H9 (cell line): ENCODE data around the gene SOX30. TPM values are rescaled to one million over a fixed set of nuclear protein-coding genes. Genes with fewer than 3 reads are reported as not detected.

Experiments used
- DNase-seq: peaks from one replicate; pipeline ENCODE4 v3.0.0-alpha.2; 2017
- H2AFZ ChIP-seq: one replicate; pipeline ENCODE4 v1.6.1; 2013; ENCODE audit warnings: mild to moderate bottlenecking, low read length, control low read depth, moderate library complexity
- H2AK5ac ChIP-seq: 2 replicates; pipeline ENCODE4 v1.6.1; 2013; ENCODE audit warnings: low read length, control low read depth, mixed read lengths; ENCODE audit not compliant: insufficient read length
- H2BK120ac ChIP-seq: one replicate; pipeline ENCODE4 v1.6.1; 2013; ENCODE audit warnings: low read depth, mild to moderate bottlenecking, low read length, control low read depth, inconsistent platforms; ENCODE audit not compliant: poor library complexity, severe bottlenecking
- H2BK12ac ChIP-seq: 2 replicates; pipeline ENCODE4 v1.6.1; 2013; ENCODE audit warnings: low read length, control low read depth, mixed read lengths, low read depth; ENCODE audit not compliant: insufficient read length
- H2BK15ac ChIP-seq: 2 replicates; pipeline ENCODE4 v1.6.1; 2013; ENCODE audit warnings: low read depth, low read length, control low read depth
- H2BK20ac ChIP-seq: one replicate; pipeline ENCODE4 v1.6.1; 2013; ENCODE audit warnings: low read depth, mild to moderate bottlenecking, low read length, control low read depth, inconsistent platforms; ENCODE audit not compliant: poor library complexity, severe bottlenecking
- H2BK5ac ChIP-seq: 2 replicates; pipeline ENCODE4 v1.6.1; 2013; ENCODE audit warnings: low read length, control low read depth, mixed read lengths; ENCODE audit not compliant: insufficient read length
- H3K14ac ChIP-seq: 2 replicates; pipeline ENCODE4 v1.6.1; 2013; ENCODE audit warnings: low read length, control low read depth; ENCODE audit not compliant: insufficient read depth
- H3K18ac ChIP-seq: 2 replicates; pipeline ENCODE4 v1.6.1; 2013; ENCODE audit warnings: low read depth, mild to moderate bottlenecking, mixed read lengths, low read length, control low read depth; ENCODE audit not compliant: insufficient read length
- H3K23ac ChIP-seq: 2 replicates; pipeline ENCODE4 v1.6.1; 2013; ENCODE audit warnings: low read length, control low read depth, mixed read lengths, low read depth; ENCODE audit not compliant: insufficient read length
- H3K23me2 ChIP-seq: 2 replicates; pipeline ENCODE4 v1.6.1; 2013; ENCODE audit warnings: low read depth, mild to moderate bottlenecking, mixed read lengths, low read length, control low read depth; ENCODE audit not compliant: insufficient read length, poor library complexity, severe bottlenecking
- H3K27ac ChIP-seq: 2 replicates; pipeline ENCODE4 v1.5.1; 2013; ENCODE audit warnings: low read length, control low read depth, mixed read lengths, low read depth; ENCODE audit not compliant: insufficient read length
- H3K27me3 ChIP-seq: 2 replicates; pipeline ENCODE4 v1.6.1; 2013; ENCODE audit warnings: low read length, control low read depth, inconsistent platforms; ENCODE audit not compliant: insufficient read depth
- H3K4ac ChIP-seq: 2 replicates; pipeline ENCODE4 v1.6.1; 2013; ENCODE audit warnings: low read depth, mild to moderate bottlenecking, control low read depth, inconsistent platforms, low read length, moderate library complexity
- H3K4me1 ChIP-seq: 2 replicates; pipeline ENCODE4 v1.6.1; 2013; ENCODE audit warnings: low read length, control low read depth, inconsistent platforms; ENCODE audit not compliant: insufficient read depth
- H3K4me2 ChIP-seq: 2 replicates; pipeline ENCODE4 v1.6.1; 2013; ENCODE audit warnings: low read length, control low read depth, mixed read lengths; ENCODE audit not compliant: insufficient read length, insufficient read depth
- H3K56ac ChIP-seq: 2 replicates; pipeline ENCODE4 v1.6.1; 2013; ENCODE audit warnings: low read depth, mild to moderate bottlenecking, mixed read lengths, low read length, control low read depth; ENCODE audit not compliant: insufficient read length
- H3K79me1 ChIP-seq: 2 replicates; pipeline ENCODE4 v1.6.1; 2013; ENCODE audit warnings: low read depth, mild to moderate bottlenecking, moderate library complexity, low read length, control low read depth, inconsistent platforms; ENCODE audit not compliant: insufficient read depth, poor library complexity, severe bottlenecking
- H3K79me2 ChIP-seq: 2 replicates; pipeline ENCODE4 v1.6.1; 2013; ENCODE audit warnings: low read length, control low read depth, inconsistent platforms; ENCODE audit not compliant: insufficient read depth
- H3K9ac ChIP-seq: 2 replicates; pipeline ENCODE4 v1.6.1; 2013; ENCODE audit warnings: low read length, control low read depth, mixed read lengths; ENCODE audit not compliant: insufficient read length; ENCODE audit errors: extremely low read depth
- H3K9me3 ChIP-seq: one replicate; pipeline ENCODE4 v1.6.1; 2013; ENCODE audit warnings: low read depth, low read length, inconsistent platforms; ENCODE audit not compliant: control insufficient read depth
- H3T11ph ChIP-seq: one replicate; pipeline ENCODE4 v1.6.1; 2013; ENCODE audit warnings: mild to moderate bottlenecking, low read length, control low read depth, inconsistent platforms
- H4K20me1 ChIP-seq: one replicate; pipeline ENCODE4 v1.6.1; 2013; ENCODE audit not compliant: control insufficient read depth, insufficient read length, insufficient read depth
- H4K5ac ChIP-seq: 2 replicates; pipeline ENCODE4 v1.6.1; 2013; ENCODE audit warnings: low read depth, mild to moderate bottlenecking, mixed read lengths, low read length, control low read depth; ENCODE audit not compliant: insufficient read length
- H4K8ac ChIP-seq: replicated peaks from 2 replicates; pipeline ENCODE4 v1.6.1; 2013; ENCODE audit warnings: low read length, control low read depth, mixed read lengths, low read depth; ENCODE audit not compliant: insufficient read length
- H4K91ac ChIP-seq: 2 replicates; pipeline ENCODE4 v1.6.1; 2013; ENCODE audit warnings: low read depth, mild to moderate bottlenecking, moderate library complexity, mixed read lengths, low read length, control low read depth; ENCODE audit not compliant: insufficient read length
- H3K27ac Mint-ChIP-seq, 3 experiments: 2 replicates in 2 of 3; 3 replicates in 1 of 3; pipeline ENCODE4 v1.8.0; 2020 to 2021; ENCODE audit warnings: mixed read lengths in 3 of 3, mild to moderate bottlenecking in 1 of 3, moderate library complexity in 1 of 3
- H3K27me3 Mint-ChIP-seq: 2 replicates; pipeline ENCODE4 v1.8.0; 2021; ENCODE audit warnings: low read depth, mild to moderate bottlenecking, moderate library complexity, mixed read lengths
- H3K36me3 Mint-ChIP-seq, 3 experiments: 2 replicates in 2 of 3; 3 replicates in 1 of 3; pipeline ENCODE4 v1.8.0; 2020 to 2021; ENCODE audit warnings: low read depth in 3 of 3, mixed read lengths in 3 of 3; ENCODE audit not compliant: insufficient read depth in 1 of 3
- H3K4me1 Mint-ChIP-seq, 2 experiments: 2 replicates each; pipeline ENCODE4 v1.8.0; 2020; ENCODE audit warnings: mixed read lengths in 2 of 2
- H3K4me3 Mint-ChIP-seq, 2 experiments: 2 replicates in 1 of 2; 3 replicates in 1 of 2; pipeline ENCODE4 v1.8.0; 2020 to 2021; ENCODE audit warnings: mild to moderate bottlenecking in 2 of 2, mixed read lengths in 2 of 2, moderate library complexity in 1 of 2
- H3K9me3 Mint-ChIP-seq, 2 experiments: 2 replicates in 1 of 2; 3 replicates in 1 of 2; pipeline ENCODE4 v1.8.0; 2020; ENCODE audit warnings: mild to moderate bottlenecking in 2 of 2, mixed read lengths in 2 of 2, moderate library complexity in 1 of 2
- CTCF ChIP-seq: fragments of 200-600 bp; sonication (generic); conservative IDR thresholded peaks from 3 replicates; pipeline ENCODE4 v1.8.0; 2021; ENCODE audit warnings: antibody characterized with exemption, mild to moderate bottlenecking
- WGBS: extraction: QIAGEN DNeasy Blood & Tissue Kit; methylation state at CpG from one replicate; pipeline ENCODE4 v1.1.7; 2013; ENCODE audit warnings: missing lambda C conversion rate, low lambda C conversion rate, mixed read lengths; ENCODE audit not compliant: insufficient read length; ENCODE audit errors: extremely low coverage; 5-methylcytosine and 5-hydroxymethylcytosine counted together
- total RNA-seq: library from RNA; stranded (reverse); gene quantifications from 2 replicates; pipeline ENCODE4 v1.2.1, GENCODE V29; 2021

The SOX30 gene
- total RNA-seq, 1 experiment from 2014 or later = not detected

GRCh38 chr5:157594675-157595459 lies 57.4 kb downstream of the SOX30 start:
- Histone ChIP-seq H4K91ac (no peak overlapping the region), H2BK20ac (no peak overlapping the region), H3K18ac (no peak overlapping the region), H3K4me2 (no peak overlapping the region), H3K79me1 (no peaks in the 10 kb centered on the region), H4K20me1 (no peaks in the 10 kb centered on the region), H3K4me1 (no peaks in the 10 kb centered on the region), H3K23me2 (no peaks in the 10 kb centered on the region), H3K27ac (no peak overlapping the region), H3K14ac (no peak overlapping the region), H3T11ph (no peak overlapping the region), H3K9me3 (no peaks in the 10 kb centered on the region), H3K23ac (no peak overlapping the region), H3K79me2 (no peaks in the 10 kb centered on the region), H2BK15ac (no peak overlapping the region), H2AFZ (no peak overlapping the region), H3K56ac (no peak overlapping the region), H2AK5ac (no peak overlapping the region), H3K4ac (no peak overlapping the region), H3K27me3 (no peaks in the 10 kb centered on the region), H4K5ac (no peak overlapping the region), H2BK5ac (no peak overlapping the region), H3K9ac (no peak overlapping the region), H4K8ac (no peak overlapping the region), H2BK120ac (no peak overlapping the region), H2BK12ac (no peak overlapping the region)
- TF ChIP-seq CTCF = no peak
- DNase-seq = no peak
- H3K36me3 Mint-ChIP-seq = peaks cover 0 to 6% (median 0%) of the 10 kb centered on the region in 3 experiments; a peak in 2 of 7 replicates
- H3K4me1 Mint-ChIP-seq = no peaks in the 10 kb centered on the region
- H3K27me3 Mint-ChIP-seq = no peaks in the 10 kb centered on the region
- no peak overlapping the region for H3K4me3 Mint-ChIP-seq
- H3K27ac Mint-ChIP-seq = no peak overlapping the region
- WGBS = no CpG with 5 or more reads among the region's 2 CpGs
- H3K9me3 Mint-ChIP-seq = peaks cover 3% of the 10 kb centered on the region in 2 experiments; a peak in 2 of 5 replicates
